GM19099 (cell line): ENCODE data around the gene DOCK1.

Experiments
- POLR2A ChIP-seq: IDR thresholded peaks from 3 replicates; pipeline ENCODE4 v1.6.1; 2011; ENCODE audit warnings: low read depth; ENCODE audit not compliant: insufficient read length; ENCODE audit errors: extremely low read depth

DOCK1 gene

DNA sequence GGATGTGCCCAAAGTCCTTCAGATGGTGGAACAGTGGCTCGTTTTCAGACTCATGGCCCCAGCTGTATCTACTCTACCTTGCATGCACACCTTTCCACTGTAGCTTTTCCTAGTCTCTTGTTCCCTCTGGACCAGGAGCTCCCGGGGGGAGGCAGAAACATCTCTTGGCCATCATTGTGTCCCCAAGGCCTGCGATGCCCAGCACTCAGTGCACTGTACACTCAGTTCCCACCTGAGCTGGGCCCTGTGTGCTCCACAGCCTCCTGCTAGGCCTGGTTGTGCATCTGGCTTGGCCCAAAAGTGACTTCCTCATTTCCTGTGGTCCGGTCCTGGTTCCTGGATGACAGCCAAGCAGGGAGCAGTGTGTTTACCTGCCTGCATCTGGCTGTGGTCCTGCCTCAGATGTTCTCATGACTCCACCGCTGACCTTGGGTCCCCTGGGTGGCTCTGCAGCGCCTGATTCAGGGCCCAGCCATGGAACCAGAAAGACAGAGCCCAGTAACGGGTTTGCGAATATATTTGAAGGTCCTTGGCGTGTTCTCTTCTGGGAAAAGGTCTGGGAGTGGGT, 9.9 kb upstream of the DOCK1 start:
- TF ChIP-seq POLR2A: no peak

DNA sequence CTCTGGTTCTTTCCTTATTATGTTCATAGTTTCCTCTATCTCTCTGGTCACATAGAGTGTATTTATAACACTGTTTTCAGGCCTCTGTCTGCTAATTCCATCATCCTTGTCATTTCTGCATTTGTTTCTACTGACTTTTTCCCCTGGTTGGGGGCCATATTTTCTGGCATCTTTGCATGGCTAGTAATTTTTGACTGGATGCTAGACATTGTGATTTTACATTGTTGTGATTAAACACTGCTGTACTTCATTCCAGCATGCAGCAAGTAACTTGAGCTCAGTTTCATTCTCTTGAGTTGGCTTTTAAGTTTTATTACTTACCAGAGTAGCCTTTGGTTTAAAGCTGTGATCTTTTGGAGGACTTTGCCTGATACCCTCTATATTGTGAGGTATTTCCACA, 6.8 kb upstream of the DOCK1 start:
- TF ChIP-seq POLR2A: no peak

DNA sequence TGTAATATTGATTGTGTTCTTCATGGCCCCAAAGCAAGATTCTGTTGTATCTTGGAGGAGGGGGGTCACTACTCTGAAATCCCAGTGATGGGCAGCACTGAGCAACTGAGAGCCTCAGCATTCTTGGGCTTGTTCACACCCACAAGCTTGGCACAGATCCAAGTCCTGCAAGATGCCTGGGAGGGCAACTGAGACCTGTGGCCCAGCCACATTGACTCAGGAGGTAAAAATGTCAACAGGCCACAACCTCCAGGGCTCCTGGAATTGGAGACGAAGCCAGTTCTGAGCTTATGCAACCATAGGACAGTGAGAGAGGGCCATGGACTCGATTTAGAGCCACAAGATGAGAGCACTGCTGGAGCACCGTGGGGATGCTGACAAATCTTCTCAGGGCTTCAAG, 3.1 kb upstream of the DOCK1 start:
- TF ChIP-seq POLR2A: no peak

DNA sequence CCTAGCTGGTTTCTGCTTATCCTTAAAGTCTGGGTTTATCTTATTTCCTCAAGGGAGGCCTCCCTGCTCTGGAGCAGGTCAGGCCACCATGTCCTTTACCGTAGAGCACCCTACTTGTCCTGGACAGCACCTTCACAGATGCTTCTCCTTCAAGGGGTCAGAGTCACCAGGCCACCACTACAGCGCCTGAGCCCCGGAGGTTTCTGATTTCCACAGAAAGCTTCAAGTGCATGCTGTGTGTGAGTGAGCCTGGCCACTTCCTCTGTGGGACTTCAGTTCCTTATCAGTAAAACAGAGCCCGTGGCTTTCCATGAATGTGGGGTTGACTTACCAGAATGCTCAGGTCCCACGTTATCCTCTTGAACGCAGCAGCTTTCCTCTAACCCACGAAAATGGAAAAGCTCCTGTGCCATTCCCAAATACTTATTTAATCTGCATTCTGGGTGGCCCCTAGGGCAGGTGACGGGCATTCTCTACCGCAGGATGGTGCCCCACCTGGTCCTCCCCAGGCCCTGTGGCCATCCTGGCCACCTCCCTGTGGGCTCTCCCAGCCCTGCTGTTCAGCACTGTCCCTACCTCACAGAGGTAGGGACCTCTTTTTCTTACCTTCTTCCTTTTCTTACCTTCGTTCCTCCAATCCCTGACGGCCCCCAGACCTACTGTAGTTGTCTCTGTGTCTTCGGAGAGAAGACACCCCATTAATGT, 1.4 kb upstream of the DOCK1 start:
- no peak for TF ChIP-seq POLR2A

DNA sequence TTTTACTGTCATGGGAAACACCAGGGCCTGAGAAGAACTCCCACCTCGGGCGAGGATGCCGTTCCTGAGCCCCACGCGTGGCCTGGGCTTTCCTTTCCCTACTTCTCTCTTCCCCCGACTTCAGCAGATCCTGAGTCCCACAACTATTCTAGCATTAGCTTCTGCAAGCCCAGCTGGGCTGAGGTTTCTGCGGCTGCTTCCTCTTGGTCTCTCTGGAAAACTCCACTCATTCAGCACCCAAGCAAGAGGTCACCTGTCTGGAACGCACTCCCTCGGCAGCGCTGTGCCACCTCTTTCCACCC, 761 bp upstream of the DOCK1 start:
- no peak for TF ChIP-seq POLR2A

DNA sequence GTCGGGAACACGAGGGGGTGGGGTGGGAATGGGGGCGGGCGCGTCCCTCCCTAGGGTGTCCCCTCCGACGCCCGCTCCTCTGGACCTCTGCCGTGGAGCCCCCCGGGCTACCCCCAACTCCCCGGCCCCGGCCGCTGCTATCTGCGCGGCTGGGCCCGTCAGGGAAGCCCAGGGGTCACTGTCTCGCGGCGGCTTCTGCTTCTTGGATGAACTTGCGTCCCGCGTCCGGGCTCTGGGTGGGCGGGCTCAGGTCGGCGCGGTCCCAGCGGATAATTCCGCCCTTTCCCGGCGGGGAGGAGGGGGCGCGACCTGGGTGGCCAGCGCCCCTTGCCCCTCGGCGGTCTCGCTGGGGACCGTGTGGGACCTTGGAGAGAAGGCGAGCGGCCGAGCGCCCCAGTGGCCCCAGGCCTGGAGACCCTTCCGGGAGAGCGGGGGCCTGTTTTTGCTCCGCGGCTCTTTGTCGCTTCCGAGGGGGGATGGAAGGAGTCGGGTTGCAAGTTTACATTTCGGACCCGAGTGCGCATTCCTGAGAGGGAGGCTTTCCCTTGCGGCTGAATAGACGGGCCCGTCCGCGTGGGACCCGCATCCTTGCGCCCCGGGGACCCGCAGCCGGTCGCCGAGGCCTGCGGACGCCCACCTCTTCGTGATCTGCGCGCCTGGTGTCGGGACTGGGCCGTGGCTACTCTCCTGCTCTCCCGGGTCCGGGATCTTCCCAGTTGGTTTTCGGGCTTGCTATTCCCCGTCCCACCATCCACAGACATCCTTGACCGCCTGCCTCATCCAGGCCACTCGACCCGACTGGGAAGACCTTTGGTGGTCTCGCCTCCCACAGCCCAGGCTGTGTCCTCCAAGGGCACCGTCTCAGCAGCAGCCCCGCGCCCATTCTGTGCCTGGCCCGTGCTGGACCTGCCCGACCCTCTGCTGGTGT, 812 bp downstream of the DOCK1 start:
- TF ChIP-seq POLR2A: no peak

DNA sequence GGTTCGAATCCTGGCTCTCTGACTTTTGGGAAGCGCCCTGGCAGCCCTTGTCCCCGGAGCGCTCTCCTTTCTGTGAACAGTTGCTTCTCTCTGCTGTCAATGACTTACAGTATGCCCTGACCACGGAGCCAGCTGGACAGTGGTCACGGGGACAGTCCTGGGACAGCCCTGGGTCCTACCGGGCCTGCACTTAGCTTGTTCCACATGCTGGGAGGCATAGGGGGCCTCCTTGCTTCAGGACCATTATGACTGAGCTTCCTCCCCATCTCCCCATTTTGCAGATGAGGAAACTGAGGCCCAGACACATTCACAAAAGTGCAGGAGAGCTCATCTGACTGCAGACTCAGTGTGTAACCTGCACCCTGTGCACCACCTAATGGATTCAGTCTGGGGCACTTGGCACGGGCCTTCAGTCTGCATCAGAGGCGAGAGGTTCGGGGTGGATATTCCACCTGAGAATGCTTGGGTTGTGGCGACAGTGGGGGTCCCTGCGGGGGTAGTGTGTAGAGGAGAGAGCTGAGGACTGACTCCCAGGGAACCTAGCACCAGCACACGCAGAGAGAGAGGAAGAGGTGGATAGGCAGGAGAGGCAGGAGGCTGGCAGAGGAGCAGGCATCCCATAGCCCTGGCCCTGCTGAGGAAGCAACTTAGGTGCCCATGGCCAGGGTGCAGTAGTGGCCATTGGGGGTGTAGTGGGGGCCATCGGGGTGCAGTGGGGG, 1.6 kb downstream of the DOCK1 start:
- no peak for TF ChIP-seq POLR2A

DNA sequence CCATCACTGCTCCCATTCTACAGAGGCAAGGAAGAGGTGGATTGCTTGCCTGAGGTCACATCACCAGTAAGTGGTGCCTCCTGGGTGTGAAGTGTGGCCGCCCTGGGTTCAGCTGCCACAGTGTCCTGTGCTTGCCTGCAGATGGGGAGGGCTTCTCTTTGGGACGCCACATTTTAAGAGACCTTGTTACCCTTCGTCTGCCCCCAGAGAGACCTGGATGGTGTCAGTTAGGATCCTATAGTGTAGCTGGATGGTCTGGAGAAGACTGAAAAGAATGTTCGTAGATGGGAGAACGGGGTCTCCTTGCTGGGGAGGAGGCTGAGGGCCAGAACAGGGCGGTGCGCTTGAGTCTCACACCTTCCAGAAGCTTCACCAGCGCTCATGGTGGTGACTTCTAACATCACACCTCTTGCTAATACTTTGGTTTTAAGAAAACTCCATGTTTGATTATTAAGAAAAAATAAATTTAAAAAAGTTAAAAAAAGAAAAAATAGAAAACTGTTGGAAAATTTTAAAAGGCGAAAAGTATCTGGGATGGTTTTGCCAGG, 2.3 kb downstream of the DOCK1 start:
- no peak for TF ChIP-seq POLR2A

DNA sequence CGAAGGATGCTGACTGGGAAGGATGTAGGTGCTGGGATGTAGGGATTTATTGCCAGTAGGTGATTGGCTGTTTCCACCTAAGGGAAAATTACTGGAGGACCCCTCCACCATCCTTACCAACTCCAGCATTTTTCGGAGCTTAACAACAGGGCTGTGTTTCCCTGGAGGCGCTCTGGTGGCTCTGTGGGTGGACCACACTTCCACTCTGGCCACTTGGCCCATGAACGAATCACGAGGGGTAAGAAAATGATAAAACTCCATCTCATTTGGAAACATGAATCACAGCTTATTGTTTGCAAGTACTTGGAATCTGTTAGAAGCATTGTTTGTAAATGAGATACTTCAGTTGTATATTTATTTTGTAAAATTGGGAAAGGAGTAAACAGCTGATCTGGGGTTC, 3.0 kb downstream of the DOCK1 start:
- TF ChIP-seq POLR2A: no peak

DNA sequence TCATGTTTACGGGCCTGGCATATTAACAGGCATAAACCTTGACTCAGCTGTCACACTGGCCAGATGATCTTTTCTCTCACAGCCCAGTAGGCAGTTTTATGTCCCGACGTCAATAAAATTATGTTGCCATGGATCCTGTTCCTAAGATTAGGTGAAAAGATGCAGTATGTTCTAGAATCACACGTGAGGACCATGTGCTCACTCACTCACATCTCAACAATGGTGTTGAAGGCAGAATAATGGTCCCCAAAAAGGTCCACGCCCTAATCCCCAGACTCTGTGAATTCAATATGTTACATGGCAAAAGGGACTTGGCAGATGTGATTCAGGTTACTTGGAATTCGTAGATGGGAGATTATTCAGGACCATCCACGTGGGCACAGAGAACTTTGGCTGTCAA, 3.5 kb downstream of the DOCK1 start:
- TF ChIP-seq POLR2A: no peak

DNA sequence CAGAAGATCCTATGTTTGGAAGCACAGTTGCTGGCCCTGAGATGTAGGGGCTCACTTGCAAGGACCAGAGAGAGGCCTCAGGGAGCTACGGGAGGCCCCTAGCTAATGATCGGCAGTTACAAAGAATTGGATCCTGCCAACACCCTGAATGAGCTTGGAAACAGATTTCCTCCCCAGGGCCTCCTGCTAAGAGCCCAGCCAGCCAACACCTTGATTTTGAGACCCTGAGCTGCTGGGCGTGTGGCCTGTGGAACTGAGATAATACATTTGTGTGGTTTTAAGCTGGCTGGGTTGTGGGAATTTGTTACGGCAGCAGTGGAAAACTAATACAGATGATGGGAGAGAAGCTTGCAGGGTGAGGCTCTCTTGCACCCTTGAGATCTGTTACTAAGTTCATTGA, 3.9 kb downstream of the DOCK1 start:
- TF ChIP-seq POLR2A: no peak

DNA sequence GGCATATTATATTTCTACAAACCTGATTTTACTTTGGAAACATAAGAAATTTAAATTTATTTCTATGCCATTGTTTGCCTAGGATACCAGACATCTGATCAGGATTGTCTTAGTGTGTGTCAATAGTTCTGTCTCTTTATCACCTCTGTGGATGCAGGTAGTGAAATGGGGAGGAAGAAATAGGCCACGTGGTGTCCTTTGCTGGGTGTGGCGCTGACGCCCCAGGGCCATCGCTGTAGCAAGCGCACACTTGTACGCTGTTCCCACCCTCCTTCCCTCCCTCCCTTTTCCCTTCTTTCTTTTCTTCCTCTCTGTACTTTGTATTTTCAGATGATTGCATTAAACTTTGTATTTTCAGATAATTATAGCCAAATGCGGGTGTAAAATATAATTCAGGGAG, 5.0 kb downstream of the DOCK1 start:
- TF ChIP-seq POLR2A: no peak

DNA sequence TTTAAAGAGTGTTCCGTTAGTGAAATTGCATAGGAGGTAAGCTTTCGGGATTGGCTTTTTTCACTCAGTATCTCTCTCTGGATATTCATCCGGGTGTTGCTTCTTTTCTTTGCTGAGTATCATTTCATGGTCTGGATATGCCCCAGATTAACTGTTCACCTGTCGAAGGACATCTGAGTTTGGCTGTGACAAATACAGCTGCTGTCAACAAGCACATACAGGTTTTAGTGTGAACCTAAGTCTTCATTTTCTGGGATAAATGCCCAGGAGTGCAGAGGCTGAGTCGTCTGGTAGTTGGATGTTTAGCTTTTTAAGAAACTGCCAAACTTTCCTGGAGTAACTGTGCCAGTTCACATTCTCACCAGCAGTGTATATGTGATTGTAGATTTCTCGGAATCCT, 5.6 kb downstream of the DOCK1 start:
- TF ChIP-seq POLR2A: no peak

DNA sequence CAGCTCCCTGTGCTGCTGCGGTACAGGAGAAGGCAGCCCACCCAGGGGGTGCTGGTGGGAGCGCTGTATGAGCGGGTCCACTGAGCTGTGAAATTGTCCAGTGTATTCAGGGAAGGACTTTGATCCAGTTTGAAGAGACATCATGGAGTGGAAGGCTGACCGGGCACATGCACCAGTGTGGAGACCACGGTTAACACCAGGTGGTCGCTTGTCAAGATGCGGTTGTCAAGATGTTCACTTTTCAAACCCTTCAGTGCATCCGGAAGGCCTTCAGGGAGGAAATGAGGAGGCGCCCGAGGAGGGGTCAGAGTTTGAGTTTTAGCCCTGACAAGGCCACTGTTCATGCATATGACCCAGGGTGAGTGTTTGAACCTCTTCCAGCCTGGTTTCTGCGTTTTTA, 6.1 kb downstream of the DOCK1 start:
- no peak for TF ChIP-seq POLR2A

DNA sequence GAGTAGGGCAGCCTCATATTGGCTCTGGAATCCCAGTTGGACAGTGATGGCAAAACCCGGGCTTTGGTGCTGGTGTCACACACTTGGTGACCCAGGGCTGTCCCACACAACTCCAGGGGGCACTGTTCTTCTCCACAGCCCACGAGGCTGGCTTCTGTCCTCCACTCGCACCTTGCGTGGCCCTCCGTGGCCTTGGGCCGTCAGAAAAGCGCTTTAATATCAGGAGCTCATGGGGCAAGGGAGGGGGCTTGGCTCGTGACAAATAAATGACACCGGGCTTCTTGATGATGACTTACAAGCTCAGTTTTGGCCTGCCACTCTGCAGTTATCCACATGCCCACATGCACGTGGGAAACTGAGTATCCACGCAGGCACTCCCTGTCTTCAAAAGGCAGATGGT, 8.1 kb downstream of the DOCK1 start:
- TF ChIP-seq POLR2A: no peak
